ENCODE results near the gene ROGDI.

DNA sequence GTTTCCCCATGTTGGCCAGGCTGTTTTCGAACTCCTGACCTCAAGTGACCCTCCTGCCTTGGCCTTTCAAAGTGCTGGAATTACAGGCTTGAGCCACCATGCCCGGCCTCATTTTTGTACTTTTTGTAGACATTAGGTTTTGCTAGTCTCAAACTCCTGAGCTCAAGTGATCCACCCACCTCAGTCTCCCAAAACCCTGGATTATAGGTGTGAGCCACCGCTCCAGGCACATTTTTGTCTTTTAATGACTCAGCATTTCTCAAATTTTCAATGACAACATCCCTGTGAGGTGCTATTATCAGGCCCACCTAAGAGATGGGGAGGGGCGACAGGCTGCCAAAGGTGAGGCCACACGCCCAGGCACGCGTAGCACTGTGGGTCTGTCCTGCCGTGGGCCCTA lies 15.4 kb downstream of the ROGDI start:
- no peak for TF ChIP-seq CTCF (IDR thresholded peaks at IDR 0.05; ENCODE audit: low read depth, low read length)
- no peak for TF ChIP-seq POLR2A (IDR thresholded peaks at IDR 0.05; ENCODE audit: extremely low read depth, insufficient read length)
- TF ChIP-seq, protein P1, sequence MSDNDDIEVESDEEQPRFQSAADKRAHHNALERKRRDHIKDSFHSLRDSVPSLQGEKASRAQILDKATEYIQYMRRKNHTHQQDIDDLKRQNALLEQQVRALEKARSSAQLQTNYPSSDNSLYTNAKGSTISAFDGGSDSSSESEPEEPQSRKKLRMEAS (IDR thresholded peaks at IDR 0.05; ENCODE audit: low read depth, low read length): no peak
- TF ChIP-seq MYC (IDR thresholded peaks at IDR 0.05; ENCODE audit: low read depth, low read length): no peak
